Activated CD4-positive, alpha-beta T cell treated with anti-CD3 and anti-CD28 coated beads, Interleukin-2, amount 50 U/mL, for 4 hours (primary cell): ENCODE measurements around the gene ZSWIM6.

Experiments
- DNase-seq, 2 experiments: peaks; one replicate each; pipeline ENCODE4 v3.0.0-alpha.2; 2020

Gene ZSWIM6

GRCh38 chr5:61567337-61567736 is 235.3 kb downstream of the ZSWIM6 start:
- DNase-seq: no peak

- DNase-seq: no peak
Observed at GRCh38 chr5:61569353-61569752, 237.3 kb downstream of the ZSWIM6 start.

GRCh38 chr5:61570767-61571166 is 238.7 kb downstream of the ZSWIM6 start:
- DNase-seq: no peak

GRCh38 chr5:61572959-61573358 is 240.9 kb downstream of the ZSWIM6 start:
- no peak for DNase-seq

- DNase-seq: no peak
Observed at GRCh38 chr5:61575103-61575502, 243.0 kb downstream of the ZSWIM6 start.

- no peak for DNase-seq
Observed at GRCh38 chr5:61575581-61575980, 243.5 kb downstream of the ZSWIM6 start.

GRCh38 chr5:61576556-61576955 is 244.5 kb downstream of the ZSWIM6 start:
- no peak for DNase-seq

- no peak for DNase-seq
Observed at GRCh38 chr5:61578858-61579503, 246.9 kb downstream of the ZSWIM6 start.

- no peak for DNase-seq
Observed at GRCh38 chr5:61582205-61582820, 250.3 kb downstream of the ZSWIM6 start.

GRCh38 chr5:61582887-61583286 is 250.8 kb downstream of the ZSWIM6 start:
- no peak for DNase-seq

- no peak for DNase-seq
Observed at GRCh38 chr5:61586096-61587084, 254.3 kb downstream of the ZSWIM6 start.

GRCh38 chr5:61587125-61587524 is 255.1 kb downstream of the ZSWIM6 start:
- no peak for DNase-seq

- no peak for DNase-seq
Observed at GRCh38 chr5:61588216-61588615, 256.2 kb downstream of the ZSWIM6 start.

- DNase-seq: no peak
Observed at GRCh38 chr5:61589946-61590345, 257.9 kb downstream of the ZSWIM6 start.

GRCh38 chr5:61590473-61590872 is 258.4 kb downstream of the ZSWIM6 start:
- no peak for DNase-seq

GRCh38 chr5:61591859-61592258 is 259.8 kb downstream of the ZSWIM6 start:
- no peak for DNase-seq

- no peak for DNase-seq
Observed at GRCh38 chr5:61595426-61595825, 263.4 kb downstream of the ZSWIM6 start.
